SK-MEL-5 (cell line): ENCODE measurements around the gene ZFAND5. TPM values are rescaled to one million over a fixed set of nuclear protein-coding genes. Genes with fewer than 3 reads are reported as not detected.

Experiments used
- DNase-seq: peaks from one replicate; pipeline ENCODE4 v3.0.0-alpha.2; 2016; ENCODE audit warnings: low read depth, low spot score
- in situ Hi-C: cut with HindIII; loops from 2 replicates; pipeline ENCODE4 v1.10.0; 2016; ENCODE audit warnings: low sequenced_read_pairs, high pct_unique_total_duplicates, low pct_unique_long_range_greater_than_20kb
- total RNA-seq: library from RNA; depleted of rRNA; stranded (reverse); fragments of >200 nt; shearing (Covaris generic); gene quantifications from 2 replicates; pipeline ENCODE4 v1.2.3, GENCODE V29; 2014; rRNA removed

The ZFAND5 gene
- total RNA-seq, 1 experiment from 2014 or later, result 214 TPM

DNA sequence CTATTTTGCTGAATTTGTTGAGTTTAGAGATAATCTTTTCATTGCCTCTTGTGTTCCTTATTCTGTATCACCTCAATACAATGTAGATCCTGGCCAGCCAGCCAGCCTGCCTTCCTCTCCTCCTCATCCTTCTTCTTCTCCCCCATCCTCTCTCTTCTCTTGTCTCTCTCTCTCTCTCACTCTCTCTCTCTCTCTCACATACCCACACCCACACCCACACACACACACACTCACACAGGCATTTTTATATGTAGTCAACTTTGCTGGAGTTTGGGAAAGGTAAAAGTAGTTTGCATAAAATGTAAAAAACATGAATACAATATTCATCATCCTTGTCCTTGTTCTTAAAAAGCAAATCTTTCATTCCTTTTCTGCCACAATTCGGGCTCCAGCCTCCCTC lies 60.5 kb downstream of the ZFAND5 start:
- in situ Hi-C loops, result no loop called here
- no peak for DNase-seq

Other genes with a start within 250 kb of the ZFAND5 start
- gene GDA, start 215.8 kb downstream of the ZFAND5 start, total RNA-seq, result not detected in 2 replicates
- gene TMC1, start 156.4 kb upstream of the ZFAND5 start, total RNA-seq, result 0.18 TPM in 1 of 2 replicates, not detected in the other